GM18867 (cell line): ENCODE measurements around the gene DCTN3.

Source experiments
- ATAC-seq: cut with Tn5 transposase; IDR thresholded peaks from one replicate; pipeline ENCODE4 v1.9.1; 2021; ENCODE audit warnings: mild to moderate bottlenecking, moderate library complexity; ENCODE audit not compliant: unreplicated experiment

The DCTN3 gene

DNA sequence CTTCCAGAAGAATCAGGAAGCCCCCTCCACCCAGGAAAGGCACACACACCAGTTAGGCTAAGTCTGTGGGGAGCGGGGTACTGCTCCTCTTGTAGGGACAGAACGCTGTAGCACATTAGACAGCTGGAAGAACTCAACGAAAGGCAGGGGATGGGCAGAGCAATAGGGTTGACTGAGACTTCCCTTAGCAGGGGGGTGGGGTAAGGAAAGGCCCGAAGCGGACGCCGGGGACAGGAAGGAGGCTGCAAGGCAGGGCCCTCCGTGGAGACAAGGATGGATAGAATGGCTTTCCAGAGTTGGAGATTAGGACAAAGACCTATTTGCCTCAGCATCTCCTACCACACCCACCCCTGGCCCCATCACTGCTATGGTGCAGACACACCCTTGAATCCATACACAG lies 45.1 kb downstream of the DCTN3 start:
- ATAC-seq = no peak

DNA sequence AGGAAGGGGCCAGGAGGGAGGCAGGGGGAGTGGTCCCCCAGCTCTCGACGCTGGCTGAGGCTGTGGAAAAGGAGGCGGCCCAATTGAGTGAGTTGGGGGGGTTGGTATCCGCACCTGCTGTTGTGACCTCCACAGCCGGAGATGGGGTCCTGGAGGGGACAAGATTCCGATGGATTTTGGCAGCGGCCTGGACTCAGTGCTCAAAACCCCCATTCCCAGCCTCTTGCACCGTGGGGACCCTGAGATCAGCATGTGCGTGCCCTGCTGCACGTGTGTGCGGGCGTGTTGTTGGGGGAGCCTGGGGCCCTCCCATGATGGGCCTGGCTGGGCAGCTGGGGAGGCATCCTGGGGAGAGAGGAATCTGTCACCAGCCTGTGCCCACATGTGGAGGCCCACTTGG lies 45.7 kb downstream of the DCTN3 start:
- no peak for ATAC-seq

DNA sequence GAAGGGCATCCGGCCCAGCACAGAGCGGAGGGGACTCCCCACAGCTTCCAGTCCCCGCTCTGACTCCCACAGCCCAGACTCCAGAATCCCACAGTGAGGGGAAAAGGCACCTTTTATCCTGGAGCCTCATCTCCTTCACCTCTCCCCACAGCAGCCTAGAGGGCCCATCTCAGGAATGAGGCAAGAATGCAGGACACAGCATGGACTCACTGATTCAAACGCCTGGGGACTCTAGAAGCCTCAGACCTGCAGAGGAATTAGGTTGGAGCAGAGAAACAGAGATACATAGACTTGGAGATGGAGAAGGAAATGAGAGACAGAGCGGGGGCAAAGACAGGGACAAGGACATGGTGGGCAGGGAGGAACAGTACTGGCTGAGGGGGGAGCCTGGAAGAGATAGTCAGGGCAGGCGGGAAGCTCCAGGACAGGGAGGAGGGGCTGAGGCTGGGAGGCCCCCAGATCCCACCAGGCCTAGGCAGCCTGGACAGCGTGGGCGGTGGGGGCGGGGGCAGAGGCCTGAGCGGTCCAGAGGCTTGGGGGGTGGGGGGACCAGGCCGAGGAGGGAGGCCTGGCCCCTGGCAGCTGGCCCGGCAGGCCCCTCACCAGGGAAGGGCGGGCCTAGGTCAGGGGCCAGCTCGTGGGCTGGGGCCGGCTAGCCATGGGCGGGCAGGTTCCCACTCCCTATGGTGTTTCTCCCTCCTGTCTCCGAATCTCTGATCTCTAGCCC lies 46.5 kb downstream of the DCTN3 start:
- ATAC-seq = no peak

DNA sequence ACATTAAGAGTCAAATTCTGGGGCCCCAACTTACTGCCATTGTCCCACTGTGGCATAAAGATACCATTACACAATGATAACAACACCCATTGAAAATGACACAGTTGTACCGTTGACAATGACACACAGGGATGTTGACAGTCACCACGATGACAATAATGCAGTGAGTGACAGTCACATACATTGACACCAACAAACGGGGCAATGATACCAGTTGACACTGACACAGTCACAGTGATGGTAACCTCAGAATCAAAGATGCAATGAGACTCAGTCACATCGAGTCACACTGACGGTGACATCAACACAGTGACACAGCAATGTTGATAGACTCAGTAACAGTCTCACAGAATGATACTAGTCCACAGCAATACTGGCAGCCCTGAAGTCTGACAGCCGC lies 47.7 kb downstream of the DCTN3 start:
- no peak for ATAC-seq

- no peak for ATAC-seq
Measured at GRCh38 chr9:34572092-34572491, 48.2 kb downstream of the DCTN3 start.

DNA sequence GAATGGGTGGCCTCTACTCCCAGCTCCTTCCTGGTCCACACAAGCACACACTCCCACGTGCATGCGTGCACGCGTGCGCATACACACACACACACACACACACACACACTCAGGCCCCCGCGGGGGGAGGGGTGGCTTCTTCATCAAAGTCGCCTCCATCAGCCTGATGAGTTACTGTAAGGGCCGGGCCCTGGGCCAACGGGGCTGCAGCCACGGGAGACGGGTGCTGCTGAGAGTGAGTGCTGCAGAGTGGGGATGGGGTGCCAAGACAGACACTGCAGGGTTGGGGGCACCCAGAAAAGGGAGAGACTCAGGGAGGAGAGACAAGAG lies 48.8 kb downstream of the DCTN3 start:
- no peak for ATAC-seq

GRCh38 chr9:34570809-34571480 lies 49.4 kb downstream of the DCTN3 start:
- no peak for ATAC-seq

DNA sequence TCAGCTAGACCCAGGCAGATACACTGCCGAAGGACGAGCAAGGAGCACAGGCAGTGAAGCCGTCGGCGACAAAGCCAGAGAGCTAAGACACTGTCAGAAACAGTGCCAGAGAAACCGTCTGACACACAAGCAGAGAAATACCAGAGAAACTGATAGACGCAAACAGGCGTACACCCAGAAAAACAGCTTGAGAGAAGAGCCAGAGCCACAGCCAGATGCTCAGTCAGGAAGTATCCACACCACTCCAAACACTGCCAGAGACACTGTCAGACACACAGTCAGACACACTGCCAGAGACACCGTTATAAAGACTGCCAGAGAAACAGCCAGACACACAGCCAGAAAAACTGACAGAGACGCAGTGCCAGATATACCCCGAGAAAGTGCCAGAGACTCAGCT lies 49.9 kb downstream of the DCTN3 start:
- no peak for ATAC-seq

- no peak for ATAC-seq
Measured at GRCh38 chr9:34568774-34569173, 51.5 kb downstream of the DCTN3 start.

GRCh38 chr9:34568133-34568532 lies 52.2 kb downstream of the DCTN3 start:
- ATAC-seq = no peak

DNA sequence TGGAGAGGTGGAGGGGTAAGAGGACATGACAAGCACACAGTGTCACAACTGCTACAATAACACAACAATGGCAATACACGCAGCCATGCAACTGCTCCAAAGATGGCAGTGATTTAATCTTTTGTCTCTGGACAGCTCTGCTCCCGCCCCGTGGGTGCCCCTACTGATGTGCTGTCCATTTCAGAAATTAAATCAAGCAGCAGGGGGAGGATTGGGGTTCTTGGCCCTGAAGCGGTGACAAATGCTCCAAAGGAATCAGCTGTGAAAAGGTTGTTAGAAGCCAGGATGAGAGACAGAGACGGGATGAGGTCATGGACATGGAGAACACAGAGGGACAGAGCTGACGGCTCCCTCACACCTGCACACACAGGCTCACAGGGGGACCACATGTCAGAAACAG lies 53.3 kb downstream of the DCTN3 start:
- no peak for ATAC-seq

- no peak for ATAC-seq
Measured at GRCh38 chr9:34566322-34566721, 54.0 kb downstream of the DCTN3 start.

- no peak for ATAC-seq
Measured at GRCh38 chr9:34565856-34566255, 54.4 kb downstream of the DCTN3 start.

DNA sequence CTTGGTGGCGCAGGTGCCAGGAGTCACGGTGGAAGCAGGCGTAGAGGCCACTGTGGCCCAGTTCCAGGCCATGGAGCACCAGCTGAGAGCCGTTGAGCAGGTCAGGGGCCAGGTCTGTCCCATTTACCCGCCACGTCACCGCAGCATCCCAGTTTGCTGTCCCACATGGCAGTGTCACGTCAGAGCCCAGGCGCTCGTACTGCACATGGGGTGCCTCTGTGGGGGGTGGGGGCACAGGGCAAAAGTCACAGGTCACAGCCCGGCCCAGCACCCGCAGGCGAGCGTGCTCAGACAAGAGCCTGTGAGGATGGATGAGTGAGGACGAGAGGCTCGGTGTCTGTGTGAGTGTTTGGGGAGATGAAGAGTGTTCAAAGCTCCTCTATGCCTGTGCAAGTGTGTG lies 55.7 kb downstream of the DCTN3 start:
- ATAC-seq = no peak
